ENCODE results near the gene FFAR3.

The FFAR3 gene

GRCh38 chr19:35404879-35405622, 46.8 kb downstream of the FFAR3 start:
- no peak for DNase-seq

DNA sequence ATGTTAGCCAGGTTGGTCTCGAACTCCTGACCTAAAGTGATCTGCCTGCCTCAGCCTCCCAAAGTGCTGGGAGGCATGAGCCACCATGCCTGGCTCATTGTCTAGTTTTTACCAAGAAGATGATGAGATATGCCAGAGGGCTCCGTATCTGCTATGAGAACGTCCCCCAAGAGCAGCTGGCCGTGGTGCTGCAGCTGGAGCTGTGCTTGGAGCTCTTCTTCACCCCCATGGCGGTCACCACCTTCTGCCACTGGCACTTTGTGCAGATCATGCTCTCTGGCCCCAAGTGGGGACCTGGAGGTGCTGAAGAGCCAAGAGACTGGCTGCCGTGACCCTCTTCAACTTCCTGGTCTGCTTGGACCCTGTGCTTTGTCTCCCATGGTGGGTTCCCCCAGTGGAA, 49.4 kb downstream of the FFAR3 start:
- DNase-seq = no peak

GRCh38 chr19:35408284-35409171, 50.3 kb downstream of the FFAR3 start:
- no peak for DNase-seq

DNA sequence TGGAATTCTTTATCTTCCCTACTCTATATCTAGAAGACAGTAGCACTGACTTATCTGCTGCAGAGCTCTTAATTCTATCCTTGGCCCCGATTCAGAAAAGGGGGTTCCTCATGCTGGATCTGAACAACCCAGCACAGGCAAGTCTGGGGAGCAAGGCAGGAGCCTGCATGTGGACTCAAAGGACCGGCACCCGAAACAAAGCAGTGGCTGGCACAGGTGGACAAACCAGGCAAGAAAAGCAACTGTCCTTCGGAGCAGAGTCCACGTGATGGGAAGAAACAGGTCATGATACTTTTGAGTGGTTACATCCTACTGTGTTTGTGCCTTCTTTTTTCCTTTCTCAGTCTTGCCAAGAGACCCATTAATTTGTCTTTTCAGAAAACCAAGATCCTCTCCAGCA, 50.9 kb downstream of the FFAR3 start:
- no peak for DNase-seq

Measured in DMS153 (cell line).